Measurements from ENCODE around the gene KRT12.
"Not testable (repeated sequence)": the region's sequence is repeated elsewhere in the genome, so short reads cannot be mapped to it uniquely, and the experiment has no call there.

KRT12 gene

DNA sequence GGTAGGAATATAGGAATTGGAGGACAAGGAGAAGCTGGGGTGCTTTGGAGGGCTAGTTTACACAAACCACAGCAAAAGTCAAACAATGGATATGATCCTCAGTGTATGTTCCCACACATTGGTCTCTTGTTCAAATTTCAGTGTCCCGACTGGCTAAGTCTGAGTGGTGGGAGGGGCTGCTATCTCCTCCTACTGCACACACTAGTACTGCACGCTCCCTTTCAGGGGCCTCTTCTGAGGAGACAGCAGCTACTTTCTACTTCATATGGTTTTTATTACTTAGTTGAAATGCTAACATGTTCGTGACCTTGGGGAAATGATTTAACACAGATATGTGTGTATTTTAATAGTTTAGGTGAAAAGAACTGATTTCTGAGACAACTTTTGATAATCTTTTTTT lies 25.8 kb downstream of the KRT12 start:
- no peak for DNase-seq

- no peak for DNase-seq
Observed at GRCh38 chr17:40839194-40839593, 27.8 kb downstream of the KRT12 start.

- DNase-seq: no peak
Observed at GRCh38 chr17:40836020-40836419, 31.0 kb downstream of the KRT12 start.

- no peak for DNase-seq
Observed at GRCh38 chr17:40833882-40834281, 33.1 kb downstream of the KRT12 start.

- DNase-seq: no peak
Observed at GRCh38 chr17:40832840-40833239, 34.2 kb downstream of the KRT12 start.

- DNase-seq: no peak
Observed at GRCh38 chr17:40830085-40830776, 36.8 kb downstream of the KRT12 start.

DNA sequence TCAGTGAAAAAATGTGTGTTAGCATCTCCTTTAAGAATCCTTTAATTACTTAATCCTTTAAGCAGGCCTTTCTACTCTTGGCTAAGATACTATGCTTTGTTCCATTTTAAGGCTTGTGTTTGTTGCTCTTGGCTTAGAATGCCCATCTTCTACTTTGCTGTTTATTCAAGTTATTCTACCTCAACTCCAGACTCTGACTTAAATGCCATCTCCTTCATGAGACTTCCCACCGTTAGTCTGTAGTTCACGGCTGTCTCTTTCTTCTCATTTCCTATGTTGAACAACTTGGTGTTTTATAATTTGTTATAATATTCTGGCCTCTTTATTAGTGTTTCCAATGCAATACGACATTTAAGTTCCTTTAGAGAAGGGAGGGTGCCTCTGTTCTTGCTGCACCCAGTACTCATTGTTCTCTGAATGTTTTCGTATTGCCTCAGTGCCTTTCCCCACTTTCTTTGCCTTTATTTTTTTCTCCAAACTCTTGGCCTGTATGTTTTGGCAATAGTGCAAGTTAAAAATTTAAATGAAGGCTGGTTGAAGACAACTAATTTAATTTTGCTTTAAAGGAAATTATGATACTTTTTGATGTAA lies 38.5 kb downstream of the KRT12 start:
- DNase-seq: no peak

DNA sequence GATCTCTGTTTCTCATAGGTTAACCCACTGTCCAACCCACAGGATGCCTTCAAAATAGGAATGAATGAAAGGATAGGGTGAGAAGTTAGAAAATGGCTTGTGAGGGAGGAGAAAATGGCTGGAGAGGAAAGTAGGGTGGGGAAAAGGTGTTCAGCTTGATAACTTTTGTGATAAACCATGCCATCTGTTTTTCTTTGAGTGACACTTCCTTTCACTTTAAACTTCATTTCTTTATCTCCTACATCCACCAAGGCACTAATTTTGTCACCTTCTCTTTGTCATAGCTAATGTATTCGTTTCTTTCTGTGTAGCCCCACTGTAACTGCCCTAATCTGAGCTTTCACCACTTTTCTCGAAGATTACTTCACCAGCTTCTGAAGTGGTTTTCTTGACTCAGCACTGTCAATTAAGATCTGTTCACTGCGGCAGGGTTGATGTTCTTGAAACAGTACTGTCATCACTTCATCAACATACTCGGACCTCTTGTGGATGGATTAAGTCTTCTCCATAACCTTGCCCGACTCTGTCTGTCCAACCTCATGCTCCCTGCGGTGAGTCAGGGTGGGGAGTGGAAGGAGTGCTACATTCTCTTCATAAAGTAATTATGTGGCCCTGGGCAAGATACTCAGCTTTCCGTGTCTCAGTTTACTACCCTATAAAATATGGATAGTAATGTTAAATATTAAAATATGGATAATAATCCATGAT lies 39.1 kb downstream of the KRT12 start:
- no peak for DNase-seq

GRCh38 chr17:40825599-40825998 lies 41.4 kb downstream of the KRT12 start:
- DNase-seq: no peak

DNA sequence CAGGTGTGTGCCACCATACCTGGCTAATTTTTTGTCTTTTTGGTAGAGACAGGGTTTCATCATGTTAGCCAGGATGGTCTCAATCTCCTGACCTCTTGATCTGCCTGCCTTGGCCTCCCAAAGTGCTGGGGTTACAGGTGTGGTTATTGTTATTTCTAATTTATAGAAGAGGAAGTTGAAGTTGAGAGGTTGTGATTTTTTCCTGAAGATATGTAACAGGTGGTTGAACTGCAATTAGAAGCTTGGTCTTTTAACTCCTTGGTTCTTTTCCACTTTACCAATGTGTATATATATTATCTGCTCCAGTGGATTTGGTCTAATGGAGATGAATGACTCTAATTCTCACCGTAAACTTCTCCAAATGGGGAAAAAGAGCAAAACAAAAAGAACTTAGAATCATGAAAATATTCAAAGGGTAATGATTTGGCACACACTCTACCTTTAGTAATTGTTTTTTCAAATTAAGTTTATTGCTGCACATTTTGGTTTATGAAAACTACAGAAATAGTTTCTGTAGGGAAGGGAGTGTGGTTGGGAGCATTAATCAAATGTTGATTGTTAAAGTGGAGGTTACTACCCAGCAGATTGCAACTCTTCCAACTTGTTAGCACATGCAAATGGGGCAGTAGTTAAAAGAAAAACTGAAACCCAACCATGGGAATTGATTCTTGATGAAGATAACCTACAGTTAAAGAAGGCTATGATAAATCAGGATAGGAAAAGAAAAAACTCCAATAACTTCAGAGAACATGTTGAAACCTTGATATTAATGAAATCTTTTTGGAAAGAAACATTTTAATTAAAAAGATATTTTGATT lies 42.8 kb downstream of the KRT12 start:
- DNase-seq: no peak

DNA sequence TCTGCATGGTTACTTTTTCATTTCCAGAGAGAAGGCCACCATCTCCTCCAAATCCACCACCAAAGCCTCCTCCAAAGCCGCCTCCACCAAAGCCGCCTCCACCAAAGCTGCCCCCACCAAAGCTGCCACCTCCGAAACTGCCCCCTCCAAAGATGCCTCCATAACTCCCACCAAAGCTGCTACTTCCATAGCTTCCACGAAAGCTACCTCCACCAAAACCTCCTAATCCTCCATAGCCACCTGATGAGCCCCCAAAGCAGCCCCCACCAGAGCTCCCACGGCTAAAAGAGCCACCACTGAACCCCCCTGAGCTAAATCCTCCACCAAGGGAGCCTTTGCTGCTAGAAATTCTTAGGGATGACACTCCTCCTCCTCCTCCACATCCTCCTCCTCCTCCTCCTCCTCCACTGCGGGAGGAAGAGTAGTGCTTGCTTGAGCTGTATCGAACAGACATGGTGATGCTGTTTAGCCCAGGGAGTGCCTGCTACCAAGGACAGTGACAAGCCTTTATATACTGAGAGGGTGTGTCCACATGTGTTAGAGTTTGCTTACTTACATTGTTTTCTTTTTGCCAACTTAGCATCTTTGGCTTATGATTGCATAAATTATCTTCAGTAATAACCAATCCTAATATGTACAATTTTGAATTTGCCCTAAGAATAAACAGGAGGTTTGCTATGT lies 44.8 kb downstream of the KRT12 start, which contains the start of gene KRT10:
KRT10 (minus strand) TSS at position 483 of the 681 bp plus-strand sequence; CDS start at position 454, 29 bp downstream.
- DNase-seq: no peak

- no peak for DNase-seq
Observed at GRCh38 chr17:40821536-40821935, 45.5 kb downstream of the KRT12 start.

DNA sequence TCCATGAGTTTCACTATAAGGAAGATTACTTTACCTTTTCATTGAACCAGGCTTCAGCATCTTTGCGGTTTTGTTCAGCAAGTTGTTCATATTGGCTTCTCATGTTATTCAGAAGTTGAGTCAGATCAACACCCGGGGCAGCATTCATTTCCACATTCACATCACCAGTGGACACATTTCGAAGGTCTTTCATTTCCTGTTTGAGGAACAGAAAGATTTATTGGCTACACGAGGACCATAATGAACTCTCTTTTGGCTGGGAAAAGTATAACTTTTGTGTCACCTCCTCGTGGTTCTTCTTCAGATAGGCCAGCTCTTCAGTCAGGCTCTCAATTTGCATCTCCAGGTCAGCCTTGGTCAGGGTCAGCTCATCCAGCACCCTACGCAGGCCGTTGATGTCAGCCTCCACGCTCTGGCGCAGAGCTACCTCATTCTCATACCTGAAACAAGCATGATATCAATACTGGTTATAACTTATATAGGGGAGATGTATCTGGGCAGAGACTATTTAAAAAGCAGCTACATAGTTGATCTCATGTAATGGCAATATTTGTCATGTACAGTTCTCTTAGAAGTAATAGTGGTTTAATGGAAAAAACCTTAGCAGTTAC lies 46.7 kb downstream of the KRT12 start:
- DNase-seq: no peak

DNA sequence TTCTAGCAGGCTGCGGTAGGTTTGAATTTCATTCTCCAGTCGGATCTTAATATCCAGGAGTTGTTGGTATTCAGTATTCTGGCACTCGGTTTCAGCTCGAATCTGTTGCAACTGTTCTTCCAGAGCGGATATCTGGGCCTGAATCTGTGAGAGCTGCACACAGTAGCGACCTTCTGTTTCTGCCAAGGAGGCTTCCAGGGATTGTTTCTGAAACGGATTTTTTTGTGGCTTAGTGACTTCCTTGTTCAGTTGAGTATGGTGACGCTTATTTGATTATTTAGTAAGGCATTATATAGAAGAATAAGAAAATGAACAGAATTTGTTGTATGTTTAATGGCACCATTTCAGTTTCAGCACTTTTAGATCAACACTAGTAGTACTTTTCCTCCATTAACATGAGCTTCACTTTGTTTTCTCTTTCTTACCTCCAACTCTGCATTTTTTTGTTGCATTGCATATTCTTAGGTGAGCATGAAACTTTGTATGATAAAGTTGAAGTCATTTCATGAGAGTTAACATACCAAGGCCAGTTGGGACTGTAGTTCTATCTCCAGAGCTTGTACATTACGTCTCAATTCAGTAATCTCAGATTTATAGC lies 47.4 kb downstream of the KRT12 start:
- no peak for DNase-seq

DNA sequence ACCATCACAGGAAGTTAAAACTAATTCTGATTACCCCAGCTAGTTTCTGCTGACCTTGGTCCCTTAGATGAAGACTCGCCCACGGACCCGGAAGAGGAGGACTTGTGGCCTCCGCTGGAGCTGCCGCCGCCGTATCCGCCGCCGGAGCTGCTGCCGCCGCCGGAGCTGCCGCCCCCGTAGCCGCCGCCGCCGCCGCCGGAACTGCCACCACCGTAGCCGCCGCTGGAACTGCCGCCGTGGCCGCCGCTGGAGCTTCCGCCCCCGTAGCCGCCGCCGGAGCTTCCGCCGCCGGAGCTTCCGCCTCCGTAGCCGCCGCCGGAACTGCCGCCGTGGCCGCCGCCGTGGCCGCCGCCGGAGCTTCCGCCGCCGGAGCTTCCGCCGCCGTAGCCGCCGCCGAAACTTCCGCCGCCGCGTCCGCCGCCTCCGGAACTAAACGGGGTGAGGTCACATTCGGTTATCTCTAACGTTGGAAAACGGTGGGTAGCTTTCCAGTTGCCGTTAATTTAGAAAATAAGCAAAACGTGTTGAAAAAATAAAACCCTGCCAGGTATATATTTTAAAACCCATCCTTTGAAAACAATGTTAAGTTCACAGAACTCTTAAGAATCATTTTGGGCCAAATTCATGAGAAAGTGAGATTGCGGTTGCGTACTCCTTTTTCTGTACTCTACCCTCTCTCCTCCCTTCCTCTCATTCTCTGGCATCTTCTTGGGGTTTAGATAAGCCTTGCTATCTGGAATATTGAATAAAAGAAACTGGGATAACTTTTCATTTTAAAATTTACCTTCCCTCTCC lies 48.1 kb downstream of the KRT12 start:
- DNase-seq: peak; percentile 89

DNA sequence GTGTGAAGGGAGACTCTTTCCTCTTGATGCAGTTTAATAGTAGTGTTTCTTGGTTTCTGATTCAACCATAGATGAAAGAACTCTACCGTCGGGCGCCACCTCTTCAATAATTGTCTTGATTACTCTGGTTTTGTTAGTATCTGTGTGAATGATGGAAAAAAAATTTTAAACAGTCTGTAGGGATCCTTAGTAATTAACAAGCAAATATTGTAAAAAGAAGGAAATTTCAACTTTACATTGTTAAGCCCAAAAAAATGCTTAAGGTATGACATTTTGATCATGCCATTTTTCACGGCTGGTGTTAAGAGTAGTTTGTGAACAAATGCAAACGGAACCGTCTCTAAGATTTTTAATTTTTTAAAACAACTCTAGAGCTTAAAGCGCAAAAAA lies 48.7 kb downstream of the KRT12 start:
- no peak for DNase-seq

- no peak for DNase-seq
Observed at GRCh38 chr17:40817103-40817682, 49.8 kb downstream of the KRT12 start.

GRCh38 chr17:40816569-40816968 lies 50.5 kb downstream of the KRT12 start:
- DNase-seq: no peak

DNA sequence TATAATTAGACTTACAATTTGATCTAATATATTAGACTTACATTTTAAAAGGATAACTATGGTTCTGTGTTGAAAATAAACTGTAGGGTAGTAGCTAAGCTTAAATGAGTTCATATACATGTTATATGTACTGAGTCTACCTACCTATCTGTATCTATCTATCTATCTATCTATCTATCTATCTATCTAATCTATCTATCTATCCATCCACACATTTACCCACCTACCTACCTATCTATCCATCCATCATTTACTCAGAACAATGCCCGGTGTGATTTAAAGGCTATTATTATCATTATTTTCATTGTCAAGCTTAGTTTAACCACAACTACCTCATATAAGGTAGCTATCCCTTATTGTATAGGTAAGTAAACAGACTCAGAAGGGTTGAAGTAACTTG lies 51.6 kb downstream of the KRT12 start:
- no peak for DNase-seq

- not testable (repeated sequence) for DNase-seq
Observed at GRCh38 chr17:40814657-40815056, 52.4 kb downstream of the KRT12 start.

DNA sequence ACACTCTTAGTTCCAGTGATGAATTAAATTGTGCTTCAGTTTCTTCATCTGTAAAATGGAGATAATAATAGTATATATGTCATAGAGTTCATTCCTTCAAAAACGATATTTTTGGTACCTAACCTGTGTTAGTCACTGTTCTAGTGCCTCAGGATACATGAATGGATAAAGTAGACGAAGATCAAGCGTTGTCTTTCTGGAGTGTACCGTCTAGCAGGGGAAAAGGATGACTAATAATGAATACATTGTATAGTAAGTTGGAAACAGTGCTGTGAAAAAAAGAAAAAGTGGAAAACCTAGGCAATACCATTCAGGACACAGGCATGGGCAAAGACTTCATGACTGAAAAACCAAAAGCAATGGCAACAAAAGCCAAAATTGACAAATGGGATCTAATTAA lies 53.2 kb downstream of the KRT12 start:
- DNase-seq: no peak

Data from stimulated activated naive CD4-positive, alpha-beta T cell treated with Interleukin-2 at 50 U/mL for 16 hours (primary cell).